WERI-Rb-1 (cell line): ENCODE results near the gene MB21D2.

Experiments
- DNase-seq: peaks from one replicate; pipeline ENCODE4 v3.0.0-alpha.2; 2020
- H3K27ac ChIP-seq: fragments of 250-450 bp; sonication (Bioruptor Pico); 2 replicates; pipeline ENCODE4 v1.5.1; 2020; ENCODE audit warnings: mild to moderate bottlenecking, moderate library complexity
- H3K27me3 ChIP-seq: fragments of 250-450 bp; sonication (Bioruptor Pico); 2 replicates; pipeline ENCODE4 v1.5.1; 2021; ENCODE audit warnings: mild to moderate bottlenecking, low read depth, moderate library complexity; ENCODE audit not compliant: insufficient read depth, severe bottlenecking
- H3K36me3 ChIP-seq: fragments of 250-450 bp; sonication (Bioruptor Pico); 2 replicates; pipeline ENCODE4 v1.5.1; 2020; ENCODE audit warnings: mild to moderate bottlenecking, moderate library complexity
- H3K4me3 ChIP-seq: 2 replicates; pipeline ENCODE4 v1.5.1; 2011; ENCODE audit warnings: low read depth, mild to moderate bottlenecking, control low read depth, low read length
- H3K9me3 ChIP-seq: fragments of 250-450 bp; sonication (Bioruptor Pico); 2 replicates; pipeline ENCODE4 v1.5.1; 2021; ENCODE audit warnings: mild to moderate bottlenecking, moderate library complexity; ENCODE audit not compliant: severe bottlenecking
- CTCF ChIP-seq: IDR thresholded peaks from 2 replicates; pipeline ENCODE4 v1.5.1; 2011; ENCODE audit warnings: low read depth, mild to moderate bottlenecking, control low read depth, inconsistent platforms, low read length

Gene MB21D2

GRCh38 chr3:192890347-192891335 is 27.0 kb downstream of the MB21D2 start:
- no peak for DNase-seq
- H3K36me3 ChIP-seq = no peaks in the 10 kb centered on the region
- TF ChIP-seq CTCF = no peak
- no peaks in the 10 kb centered on the region for H3K27me3 ChIP-seq
- no peak overlapping the region for H3K4me3 ChIP-seq
- H3K9me3 ChIP-seq = no peaks in the 10 kb centered on the region
- no peak overlapping the region for H3K27ac ChIP-seq

GRCh38 chr3:192889679-192890078 is 28.0 kb downstream of the MB21D2 start:
- no peaks in the 10 kb centered on the region for H3K27me3 ChIP-seq
- H3K9me3 ChIP-seq = no peaks in the 10 kb centered on the region
- H3K27ac ChIP-seq = no peak overlapping the region
- H3K36me3 ChIP-seq = no peaks in the 10 kb centered on the region
- no peak for TF ChIP-seq CTCF
- no peak overlapping the region for H3K4me3 ChIP-seq
- no peak for DNase-seq

- Histone ChIP-seq H3K4me3 (no peak overlapping the region), H3K36me3 (no peaks in the 10 kb centered on the region), H3K27ac (no peak overlapping the region), H3K27me3 (no peaks in the 10 kb centered on the region), H3K9me3 (no peaks in the 10 kb centered on the region)
- no peak for DNase-seq
- no peak for TF ChIP-seq CTCF
These were observed 29.5 kb downstream of the MB21D2 start for GRCh38 chr3:192888190-192888589.

- H3K36me3 ChIP-seq = no peaks in the 10 kb centered on the region
- no peak overlapping the region for H3K4me3 ChIP-seq
- no peaks in the 10 kb centered on the region for H3K9me3 ChIP-seq
- no peak for TF ChIP-seq CTCF
- DNase-seq = no peak
- H3K27ac ChIP-seq = no peak overlapping the region
- H3K27me3 ChIP-seq = no peaks in the 10 kb centered on the region
These were observed 30.0 kb downstream of the MB21D2 start for GRCh38 chr3:192887701-192888100.

- no peak overlapping the region for H3K4me3 ChIP-seq
- TF ChIP-seq CTCF = no peak
These were observed 30.6 kb downstream of the MB21D2 start for GRCh38 chr3:192887047-192887446.

More at GRCh38 chr3:192887047-192887446, 30.6 kb downstream of the MB21D2 start:
- no peak for DNase-seq
- Histone ChIP-seq H3K9me3 (no peaks in the 10 kb centered on the region), H3K27me3 (no peaks in the 10 kb centered on the region), H3K36me3 (no peaks in the 10 kb centered on the region), H3K27ac (no peak overlapping the region)
